NCI-H2196 (cell line): ENCODE data around the gene LIME1.

Source experiments
- DNase-seq: peaks from one replicate; lab custom pipeline; 2025; ENCODE audit not compliant: unreplicated experiment; lab: John Stamatoyannopoulos, UW

Gene LIME1

DNA sequence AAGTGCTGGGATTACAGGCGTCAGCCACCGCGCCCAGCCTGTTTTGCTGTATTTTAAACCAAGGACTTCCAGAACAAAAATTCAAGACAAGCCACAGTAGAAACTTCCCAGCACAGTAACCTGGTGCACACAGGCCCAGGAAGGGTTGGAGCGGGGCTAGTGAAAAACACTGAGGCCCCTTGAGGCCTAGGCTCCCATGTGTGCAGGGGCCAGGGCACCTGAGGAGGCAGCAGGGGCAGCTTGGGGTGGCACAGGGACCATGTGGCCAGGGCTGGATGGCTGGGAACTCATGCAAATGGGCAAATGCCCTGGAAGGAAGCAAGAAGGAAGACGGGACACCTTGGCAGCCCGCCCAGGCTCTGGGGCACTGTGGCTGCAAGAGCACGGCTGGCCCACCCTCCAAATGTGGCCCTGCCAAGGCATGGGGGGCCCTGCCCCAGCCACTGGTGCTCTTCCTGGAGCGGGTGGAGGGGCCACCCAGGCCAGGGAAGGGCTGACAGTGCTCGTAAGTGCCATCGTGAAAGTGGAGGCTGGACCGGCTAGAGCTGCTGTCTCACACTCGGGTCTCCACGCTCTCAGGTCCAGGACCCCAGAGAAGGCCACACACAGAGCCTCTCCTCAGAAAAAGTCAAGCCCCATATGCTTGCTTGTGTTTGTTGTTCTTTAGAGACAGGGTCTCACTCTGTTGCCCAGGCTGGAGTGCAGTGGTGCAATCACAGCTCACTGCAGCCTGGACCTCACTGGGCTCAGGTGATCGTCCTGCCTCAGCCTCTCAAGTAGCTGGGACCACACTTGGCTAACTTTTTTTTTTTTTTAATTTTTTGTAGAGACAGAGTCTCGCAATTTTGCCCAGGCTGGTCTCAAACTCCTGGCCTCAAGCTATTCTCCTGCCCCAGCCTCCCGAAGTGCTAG is 13.4 kb downstream of the LIME1 start:
- no peak for DNase-seq

GRCh38 chr20:63750807-63751470 is 14.5 kb downstream of the LIME1 start:
- DNase-seq: no peak

GRCh38 chr20:63751471-63752271 is 15.2 kb downstream of the LIME1 start:
- DNase-seq: peak; percentile 76

DNA sequence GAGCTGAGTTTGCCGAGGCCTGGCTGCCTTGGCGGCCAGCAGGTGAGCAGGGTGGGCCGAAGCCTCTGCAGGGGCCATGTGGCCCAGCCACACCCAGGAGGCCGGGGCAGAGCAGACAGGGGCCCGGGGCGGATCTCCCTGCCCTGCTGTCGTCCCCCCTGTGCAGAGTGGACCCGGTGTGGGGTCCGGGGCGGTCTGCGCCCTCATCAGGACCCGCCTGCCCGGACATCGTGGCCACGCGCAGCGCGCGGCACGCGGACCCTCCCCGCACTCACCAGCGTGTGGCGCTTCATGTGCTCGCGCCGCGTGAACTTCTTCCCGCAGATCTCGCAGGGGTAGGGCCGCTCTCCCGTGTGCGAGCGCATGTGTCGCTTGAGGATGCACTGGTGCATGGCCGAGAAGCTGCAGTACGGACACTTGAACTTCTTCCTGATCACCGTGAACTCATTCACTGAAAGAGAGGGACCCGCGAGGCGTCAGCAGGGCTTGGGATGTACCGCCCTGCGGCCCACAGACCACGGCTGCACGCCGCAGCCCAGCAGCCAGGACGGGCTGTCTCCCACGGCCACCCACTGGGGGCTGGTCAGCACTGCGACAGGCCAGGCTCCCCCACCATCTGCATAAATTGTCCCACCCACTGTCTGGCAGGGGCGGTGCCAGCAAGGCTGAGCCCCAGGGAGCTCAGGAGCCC is 16.1 kb downstream of the LIME1 start:
- no peak for DNase-seq

GRCh38 chr20:63753381-63753780 is 16.9 kb downstream of the LIME1 start:
- DNase-seq: no peak

- DNase-seq: no peak
These were observed 17.5 kb downstream of the LIME1 start for GRCh38 chr20:63754008-63754407.

GRCh38 chr20:63755933-63756647 is 19.6 kb downstream of the LIME1 start:
- DNase-seq: no peak

- no peak for DNase-seq
These were observed 20.2 kb downstream of the LIME1 start for GRCh38 chr20:63756648-63756991.

DNA sequence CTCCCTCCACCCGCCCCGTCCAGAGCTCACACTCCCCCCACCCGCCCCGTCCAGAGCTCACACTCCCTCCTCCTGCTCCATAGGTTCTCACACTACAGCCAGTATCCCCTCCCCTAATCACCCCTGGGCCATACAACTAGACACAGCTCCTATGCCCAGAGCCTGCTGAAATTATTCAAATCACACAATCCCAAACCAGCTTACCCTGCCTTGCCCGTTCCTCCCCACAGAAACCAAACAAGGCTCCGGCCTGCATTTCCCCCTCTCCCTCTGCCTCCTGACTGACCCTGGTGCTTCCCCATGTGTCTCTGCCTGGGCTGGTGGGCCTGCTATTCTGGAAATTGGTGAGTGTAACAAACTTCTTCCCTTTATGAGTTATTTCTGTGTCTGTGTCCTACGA is 21.7 kb downstream of the LIME1 start:
- no peak for DNase-seq

- no peak for DNase-seq
These were observed 23.0 kb downstream of the LIME1 start for GRCh38 chr20:63759377-63759901.

DNA sequence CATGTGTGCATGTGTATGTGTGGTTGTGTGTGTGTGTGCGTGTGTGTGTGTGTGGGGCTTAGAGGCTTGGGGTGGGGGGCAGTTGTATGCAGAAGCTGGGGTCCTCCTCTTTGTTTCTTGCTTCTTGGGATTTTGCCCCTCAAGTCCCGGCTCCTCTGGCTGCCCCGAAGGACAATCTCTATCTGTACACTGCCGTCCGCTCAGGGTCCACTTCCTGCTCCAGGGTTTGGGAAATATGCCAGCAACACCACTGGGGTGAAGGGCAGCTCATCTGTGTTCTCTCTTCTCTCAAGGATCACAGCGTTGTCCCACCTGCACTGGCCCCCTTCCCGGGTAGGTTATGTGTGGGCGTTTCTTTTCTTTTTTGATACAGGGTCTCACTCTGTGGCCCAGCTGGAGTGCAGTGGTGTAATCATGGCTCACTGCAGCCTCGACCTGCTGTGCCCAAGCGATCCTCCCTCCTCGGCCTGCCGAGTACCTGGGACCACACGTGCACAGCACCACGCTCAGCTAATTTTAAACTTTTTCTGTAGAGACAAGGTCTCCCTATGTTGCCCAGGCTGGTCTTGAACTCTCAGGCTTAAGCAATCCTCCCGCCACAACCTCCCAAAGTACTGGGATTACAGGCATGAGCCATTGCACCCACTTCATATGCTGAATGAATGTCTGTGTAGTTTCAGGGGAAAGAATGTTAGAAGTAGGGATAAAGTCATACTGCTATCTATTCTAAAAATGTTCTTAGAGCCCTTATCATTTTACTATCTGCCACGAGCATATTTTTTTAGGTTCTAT is 28.8 kb downstream of the LIME1 start:
- DNase-seq: no peak

DNA sequence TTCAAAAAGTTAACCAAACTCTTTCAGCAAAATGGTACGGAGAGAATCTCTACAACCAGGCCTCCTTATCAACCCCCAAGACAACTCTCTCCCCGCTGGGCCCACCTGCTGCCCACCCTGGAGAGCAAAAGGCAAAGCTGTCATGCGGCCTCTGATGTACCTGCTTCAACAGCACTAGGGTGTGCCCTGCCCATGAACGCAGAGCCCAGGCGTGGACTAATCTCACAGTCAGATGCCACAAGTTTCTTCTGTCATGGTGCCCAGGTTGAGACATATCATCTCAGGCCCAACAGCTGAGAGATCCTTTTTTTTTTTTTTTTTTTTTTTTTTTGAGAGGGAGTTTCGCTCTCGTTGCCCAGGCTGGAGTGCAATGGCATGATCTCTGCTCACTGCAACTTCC is 29.4 kb downstream of the LIME1 start:
- no peak for DNase-seq

- no peak for DNase-seq
These were observed 30.4 kb downstream of the LIME1 start for GRCh38 chr20:63766695-63767426.

DNA sequence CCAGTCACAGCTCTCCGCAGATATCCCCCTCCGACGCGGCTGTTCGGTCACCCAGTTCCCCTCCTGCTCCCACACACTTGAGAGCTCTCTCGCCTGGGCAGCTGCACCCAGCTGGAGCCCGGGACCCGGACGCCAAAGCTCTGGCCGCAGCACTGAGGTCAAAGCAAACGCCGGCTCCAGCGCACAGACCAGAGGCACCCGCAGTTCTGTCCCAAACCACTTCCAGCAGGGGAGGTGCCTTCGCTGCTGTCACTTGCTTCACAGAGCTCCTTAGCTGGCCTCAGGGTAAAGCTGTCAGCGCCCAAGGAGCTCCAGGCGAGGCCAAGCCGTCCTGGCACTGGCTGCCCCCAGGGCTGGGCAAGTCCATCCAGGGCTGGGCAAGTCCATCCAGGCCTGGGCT is 31.0 kb downstream of the LIME1 start:
- DNase-seq: no peak

GRCh38 chr20:63767886-63768285 is 31.4 kb downstream of the LIME1 start:
- DNase-seq: no peak

DNA sequence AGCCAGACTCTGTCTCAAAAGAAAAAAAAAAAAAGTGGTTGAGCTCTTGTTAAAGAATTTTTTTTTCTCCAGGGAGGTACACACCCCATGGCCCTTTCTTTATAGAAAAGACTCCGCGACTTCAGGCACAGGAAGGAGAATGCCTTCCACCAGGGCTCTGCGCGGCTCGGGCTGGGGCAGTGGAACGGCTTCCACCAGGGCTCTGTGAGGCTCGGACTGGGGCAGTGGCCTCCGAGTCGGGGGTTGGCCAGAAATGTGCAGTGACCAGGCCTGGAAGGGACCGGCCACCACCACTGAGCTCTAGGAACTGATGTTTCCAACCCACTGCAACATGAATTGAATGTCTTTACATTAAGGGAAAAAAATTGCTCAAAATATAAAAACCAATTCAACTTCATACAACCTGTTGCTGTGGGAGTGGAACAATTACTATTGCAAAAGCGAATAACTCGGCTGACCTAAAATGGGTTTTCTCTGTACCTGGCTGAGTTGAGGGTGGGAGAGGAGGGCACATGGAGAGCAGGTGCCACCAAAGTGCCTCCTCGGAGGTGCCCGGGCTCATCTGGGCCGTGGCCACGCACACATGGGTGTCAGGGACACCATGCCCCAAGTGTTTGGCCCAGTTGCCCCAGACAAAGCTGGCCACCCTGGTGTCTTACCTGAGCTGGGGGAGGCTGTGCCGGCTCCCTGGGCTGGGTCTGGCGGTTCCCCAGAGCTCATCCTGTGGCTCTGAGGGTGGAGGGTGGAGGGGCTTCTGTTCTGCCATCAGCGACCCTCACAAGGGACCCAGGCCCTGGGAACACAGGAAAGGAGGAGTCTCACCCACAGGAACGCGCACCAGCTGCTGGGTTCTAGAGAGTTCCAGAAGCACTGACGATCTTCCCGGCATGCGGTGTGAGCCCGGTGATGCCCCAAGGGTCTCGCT is 32.4 kb downstream of the LIME1 start:
- DNase-seq: no peak

GRCh38 chr20:63769891-63770474 is 33.5 kb downstream of the LIME1 start:
- DNase-seq: no peak
